SIG-M5 treated with dmso at 0.1 percent for 504 hours (cell line): Measurements from ENCODE around the gene SDK2.
A peak's percentile ranks its signal among the peaks of the same experiment; 100 is the strongest.
"Not testable (repeated sequence)": the region's sequence is repeated elsewhere in the genome, so short reads cannot be mapped to it uniquely, and the experiment has no call there.

ENCODE experiments used
- DNase-seq: peaks from one replicate; lab custom pipeline; 2025; ENCODE audit not compliant: unreplicated experiment; lab: John Stamatoyannopoulos, UW

Gene SDK2

GRCh38 chr17:73309727-73310596 is 334.3 kb downstream of the SDK2 start:
- DNase-seq = no peak

GRCh38 chr17:73308959-73309358 is 335.3 kb downstream of the SDK2 start:
- DNase-seq = not testable (repeated sequence)

DNA sequence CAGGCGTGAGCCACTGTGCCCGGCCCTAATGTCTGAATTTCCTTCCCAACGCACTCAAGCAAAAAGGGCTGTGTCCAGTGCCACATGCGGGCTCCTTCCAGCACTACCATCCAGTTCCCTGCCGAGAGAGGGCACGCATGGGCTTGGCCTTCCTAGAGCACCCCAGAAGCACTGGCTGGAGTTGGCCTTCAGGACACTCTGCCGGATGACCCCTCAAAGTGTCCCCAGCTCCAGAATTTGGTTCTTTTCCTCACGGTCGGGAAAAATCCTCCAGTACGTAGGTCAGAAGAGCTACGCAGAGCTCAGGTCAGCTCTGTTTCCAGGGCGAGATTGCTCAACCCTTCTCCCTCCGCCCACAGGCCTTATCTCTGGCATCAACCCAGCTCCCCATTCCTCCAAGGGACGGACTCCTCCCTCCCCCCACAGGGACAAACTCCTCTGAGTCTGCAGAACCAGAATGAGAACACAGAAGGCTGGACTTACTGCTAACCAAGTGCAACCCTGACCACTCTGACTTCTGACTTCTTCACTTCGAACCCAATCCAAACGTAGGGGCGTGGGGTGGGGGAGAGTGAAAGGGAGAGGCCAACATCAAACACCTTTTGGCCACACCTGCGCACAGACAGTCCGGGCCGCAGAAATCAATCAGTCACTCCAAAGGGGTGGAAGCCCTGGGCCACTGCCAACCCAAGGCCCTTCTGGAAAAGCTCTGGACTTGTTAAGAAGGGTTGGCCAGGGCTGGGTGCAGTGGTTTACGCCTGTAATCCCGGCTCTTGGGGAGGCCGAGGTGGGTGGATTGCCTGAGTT is 336.0 kb downstream of the SDK2 start:
- DNase-seq = peak; percentile 40

- no peak for DNase-seq
Observed at GRCh38 chr17:73307130-73307529, 337.1 kb downstream of the SDK2 start.

DNA sequence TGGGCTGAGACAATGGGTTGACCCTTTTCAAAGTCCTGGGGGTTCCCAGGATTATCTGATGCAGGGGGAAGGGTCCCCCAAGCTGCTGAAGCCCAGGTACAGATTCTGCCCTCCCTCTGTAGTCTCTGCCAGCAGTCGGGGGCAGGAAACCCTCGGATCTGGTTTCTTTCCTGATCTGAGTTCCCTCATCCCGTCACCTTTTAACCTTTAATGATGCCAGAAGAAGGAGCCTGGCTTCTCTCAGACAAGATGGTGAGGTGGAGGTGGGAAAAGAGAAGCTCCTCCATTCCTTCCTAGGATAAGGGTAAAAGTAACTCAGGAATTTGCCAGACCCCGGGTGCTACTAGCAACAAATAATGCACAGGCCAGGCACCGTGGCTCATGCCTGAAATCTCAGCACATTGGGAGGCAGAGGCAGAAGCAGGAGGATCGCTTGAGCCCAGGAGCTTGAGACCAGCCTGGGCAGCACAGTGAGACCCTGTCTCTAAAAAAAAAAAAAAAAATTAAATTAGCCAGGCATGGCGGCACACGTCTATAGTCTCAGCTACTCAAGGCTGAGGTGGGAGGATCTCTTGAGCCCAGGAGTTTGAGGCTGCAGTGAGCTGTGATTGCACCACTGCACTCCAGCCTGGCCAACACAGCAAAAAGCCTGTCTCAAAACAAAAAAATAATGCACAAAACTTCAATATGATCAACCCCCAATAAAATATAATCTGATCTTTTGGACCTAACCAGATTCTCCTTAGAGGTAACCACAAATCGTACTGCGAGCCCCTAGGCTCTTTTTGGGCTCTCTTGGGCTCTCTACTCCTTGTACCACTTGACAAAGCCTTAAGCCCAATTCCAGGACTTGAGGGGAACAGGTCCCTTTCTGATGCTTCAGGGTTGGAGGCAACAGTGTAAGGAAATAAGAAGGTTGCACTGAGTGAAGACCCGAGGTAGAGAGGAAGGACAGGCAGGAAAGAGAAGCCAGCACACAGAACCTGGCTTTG is 338.1 kb downstream of the SDK2 start:
- no peak for DNase-seq

DNA sequence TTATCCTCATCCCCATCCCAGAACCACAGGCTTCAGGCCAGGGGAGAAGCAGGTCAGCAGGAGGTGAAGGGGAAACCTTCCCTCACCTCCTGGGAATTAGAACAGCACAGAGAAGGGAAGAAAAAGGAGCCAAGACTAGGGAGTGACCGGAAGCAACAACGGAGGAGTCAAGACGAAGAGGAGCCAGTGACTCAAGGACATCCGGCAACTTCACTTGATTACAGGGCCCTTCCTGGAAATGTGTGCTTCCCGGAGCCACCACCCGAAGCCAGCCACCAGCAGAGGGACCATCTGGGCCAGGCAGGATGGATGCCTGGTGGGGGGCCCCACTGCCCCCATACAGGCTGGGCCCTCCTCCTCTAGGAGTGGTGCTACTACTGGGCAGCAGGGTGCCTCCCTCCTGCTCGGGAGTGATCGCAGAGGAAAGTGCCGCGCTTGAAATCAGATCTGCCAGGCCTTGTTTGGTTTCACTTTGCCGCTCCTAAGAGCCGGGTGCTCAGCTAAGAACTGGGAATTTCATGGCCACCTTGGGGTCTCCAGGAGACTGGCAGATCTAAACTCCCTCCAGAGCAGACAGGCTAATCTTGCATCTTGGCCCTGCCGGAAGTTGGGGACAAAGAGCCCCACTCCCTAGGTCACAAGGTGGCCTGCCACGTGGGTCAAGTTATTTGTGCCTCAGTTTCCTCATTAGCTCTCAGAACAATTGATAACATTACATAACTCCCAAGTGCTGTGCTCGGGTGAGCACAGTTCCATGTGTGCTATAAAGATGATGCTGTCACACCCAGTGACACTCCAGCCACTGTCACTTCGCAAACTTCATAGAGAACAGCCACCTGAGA is 339.1 kb downstream of the SDK2 start:
- DNase-seq = no peak

GRCh38 chr17:73304438-73304837 is 339.8 kb downstream of the SDK2 start:
- DNase-seq = no peak

- DNase-seq = no peak
Observed at GRCh38 chr17:73302189-73302588, 342.1 kb downstream of the SDK2 start.

DNA sequence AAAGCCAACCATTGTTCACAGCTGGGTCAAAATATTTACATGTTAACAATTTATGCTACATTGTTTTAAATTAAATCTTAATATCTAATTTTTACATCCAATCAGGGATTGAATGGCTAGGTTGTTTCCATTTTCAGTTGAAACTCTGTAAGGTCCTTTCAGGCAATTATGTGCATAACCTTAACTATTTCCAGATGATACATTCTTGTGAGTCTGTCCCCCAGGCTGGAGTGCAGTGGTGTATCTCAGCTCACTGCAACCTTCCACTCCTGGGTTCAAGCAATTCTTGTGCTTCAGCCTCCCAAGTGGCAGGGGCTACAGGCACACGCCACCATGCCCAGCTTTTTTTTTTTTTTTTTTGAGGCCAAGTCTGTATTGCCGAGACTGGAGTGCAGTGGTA is 342.9 kb downstream of the SDK2 start:
- DNase-seq = no peak

DNA sequence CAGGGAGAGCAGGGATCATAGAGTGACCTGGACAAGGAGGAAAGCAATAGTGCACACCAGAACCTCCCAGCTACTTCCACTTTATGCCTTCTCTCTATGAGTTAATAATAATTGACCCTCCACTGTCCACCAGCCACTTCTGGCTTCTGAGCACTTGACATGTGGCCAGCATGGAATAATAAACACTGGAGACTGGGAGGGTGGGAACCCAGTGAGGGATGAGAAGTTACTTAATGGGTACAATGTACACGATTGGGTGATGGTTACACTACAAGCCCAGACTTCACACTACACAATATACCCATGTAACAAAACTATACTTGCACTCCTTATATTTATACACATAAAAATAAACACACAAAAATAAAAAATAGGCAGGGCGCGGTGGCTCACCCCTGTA is 343.9 kb downstream of the SDK2 start:
- DNase-seq = no peak

GRCh38 chr17:73297934-73298861 is 346.0 kb downstream of the SDK2 start:
- no peak for DNase-seq

DNA sequence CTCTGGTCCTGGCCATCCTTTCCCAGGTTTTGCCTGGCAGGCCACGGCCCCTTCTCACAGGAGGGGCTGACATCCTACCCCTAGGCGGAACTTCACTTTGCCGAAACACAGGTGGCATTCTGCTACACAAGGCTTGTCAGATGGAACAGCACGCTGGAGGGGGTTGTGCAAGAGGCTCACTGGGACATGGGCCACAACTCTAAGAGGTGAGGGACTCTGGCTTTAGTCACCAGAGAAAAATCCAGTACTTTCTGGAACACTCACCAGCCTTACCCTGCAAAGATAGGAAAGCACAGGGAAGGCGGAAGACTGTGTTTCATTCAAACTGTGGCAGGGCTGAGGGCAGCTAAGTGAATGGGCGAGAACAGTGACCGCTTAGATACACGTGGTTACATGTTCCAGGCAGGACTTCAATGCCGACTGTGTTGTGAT is 350.7 kb downstream of the SDK2 start:
- no peak for DNase-seq

- DNase-seq = no peak
Observed at GRCh38 chr17:73293031-73293430, 351.2 kb downstream of the SDK2 start.

DNA sequence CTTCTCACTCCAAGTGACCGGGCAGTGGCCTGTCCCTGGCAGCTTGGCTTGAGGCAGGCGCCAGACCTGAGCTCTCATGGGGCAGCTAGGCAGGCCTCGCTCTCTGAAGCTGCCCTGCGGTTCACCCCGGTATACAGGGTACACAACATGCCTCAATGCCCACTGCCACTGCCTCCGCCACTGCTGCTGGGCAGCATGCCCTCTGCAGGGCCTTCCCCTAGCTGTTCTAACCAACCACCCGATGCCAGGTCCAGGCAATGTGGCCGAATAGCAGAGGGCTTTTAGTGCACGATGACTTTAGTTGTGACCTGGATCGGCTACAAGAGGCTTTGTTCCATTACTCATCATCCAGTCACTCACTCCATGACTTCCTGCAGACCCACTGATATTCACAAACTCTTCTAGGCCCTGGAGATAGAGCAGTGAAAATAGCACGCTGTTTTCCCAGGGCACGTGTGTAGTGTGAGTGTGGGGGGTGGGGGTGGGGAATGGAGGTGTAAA is 352.2 kb downstream of the SDK2 start:
- DNase-seq = no peak

GRCh38 chr17:73291260-73291801 is 352.9 kb downstream of the SDK2 start:
- peak; percentile 77 for DNase-seq

GRCh38 chr17:73290399-73291259 is 353.6 kb downstream of the SDK2 start:
- DNase-seq = no peak

DNA sequence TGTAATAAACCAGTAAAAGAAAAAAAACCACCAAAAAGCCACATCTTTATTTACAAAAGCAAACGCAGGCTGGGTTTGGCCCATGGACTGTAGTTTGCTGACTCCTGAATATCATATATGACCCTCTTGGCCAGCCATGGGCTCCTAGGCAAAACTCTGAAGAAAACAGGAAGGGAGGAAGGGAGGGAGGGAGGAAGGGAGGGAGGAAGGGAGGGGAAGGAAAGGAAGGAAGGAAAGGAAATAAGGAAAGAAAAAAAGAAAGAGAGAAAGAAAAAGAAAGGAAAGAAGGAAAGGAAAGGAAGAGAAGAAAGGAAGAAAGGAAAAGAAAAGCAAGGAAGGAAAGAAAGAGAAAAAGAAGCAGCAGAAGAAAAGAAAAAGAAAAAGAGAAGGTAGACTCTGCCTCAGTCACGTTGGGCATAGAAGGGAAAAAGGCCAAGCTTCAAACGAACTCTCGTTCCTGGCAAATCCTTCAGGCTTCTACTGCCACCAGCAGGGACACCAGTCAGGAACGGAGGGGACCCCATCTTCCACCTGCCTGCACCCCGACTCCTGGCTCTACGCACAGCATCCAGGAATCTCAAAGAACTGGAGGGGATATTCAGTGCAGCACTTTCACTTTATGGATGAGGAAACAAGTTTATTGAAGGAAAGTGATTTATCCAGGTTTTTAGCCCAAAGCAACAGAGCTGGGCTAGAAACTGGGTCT is 354.5 kb downstream of the SDK2 start:
- DNase-seq = no peak
